GM19397 (cell line): ENCODE measurements around the gene TDRD3.
A peak's percentile ranks its signal among the peaks of the same experiment; 100 is the strongest.
"Not testable (repeated sequence)": the region's sequence is repeated elsewhere in the genome, so short reads cannot be mapped to it uniquely, and the experiment has no call there.

Experiments
- ATAC-seq: cut with Tn5 transposase; IDR thresholded peaks from one replicate; pipeline ENCODE4 v1.9.1; 2021; ENCODE audit warnings: mild to moderate bottlenecking, moderate library complexity; ENCODE audit not compliant: unreplicated experiment

The TDRD3 gene

GRCh38 chr13:60398379-60398891 is 1.4 kb downstream of the TDRD3 start:
- ATAC-seq, result no peak

- ATAC-seq, result no peak
These were observed 2.0 kb downstream of the TDRD3 start for GRCh38 chr13:60398907-60399589.

GRCh38 chr13:60402022-60402421 is 5.0 kb downstream of the TDRD3 start:
- no peak for ATAC-seq

- no peak for ATAC-seq
These were observed 10.1 kb downstream of the TDRD3 start for GRCh38 chr13:60407095-60407494.

- not testable (repeated sequence) for ATAC-seq
These were observed 10.8 kb downstream of the TDRD3 start for GRCh38 chr13:60407852-60408251.

- not testable (repeated sequence) for ATAC-seq
These were observed 12.7 kb downstream of the TDRD3 start for GRCh38 chr13:60409574-60410292.

GRCh38 chr13:60410299-60410698 is 13.3 kb downstream of the TDRD3 start:
- no peak for ATAC-seq

GRCh38 chr13:60411464-60411863 is 14.4 kb downstream of the TDRD3 start:
- ATAC-seq, result no peak

- ATAC-seq, result no peak
These were observed 15.0 kb downstream of the TDRD3 start for GRCh38 chr13:60411983-60412382.

- no peak for ATAC-seq
These were observed 16.0 kb downstream of the TDRD3 start for GRCh38 chr13:60412909-60413616.

- ATAC-seq, result no peak
These were observed 17.2 kb downstream of the TDRD3 start for GRCh38 chr13:60414177-60414576.

GRCh38 chr13:60417734-60418133 is 20.7 kb downstream of the TDRD3 start:
- ATAC-seq, result no peak

GRCh38 chr13:60418954-60419353 is 21.9 kb downstream of the TDRD3 start:
- no peak for ATAC-seq

- no peak for ATAC-seq
These were observed 28.3 kb downstream of the TDRD3 start for GRCh38 chr13:60425332-60425731.

- ATAC-seq, result no peak
These were observed 29.1 kb downstream of the TDRD3 start for GRCh38 chr13:60426075-60426474.

GRCh38 chr13:60427285-60427684 is 30.3 kb downstream of the TDRD3 start:
- ATAC-seq, result peak; percentile 53

GRCh38 chr13:60431108-60431700 is 34.2 kb downstream of the TDRD3 start:
- peak; percentile 55 for ATAC-seq

- ATAC-seq, result no peak
These were observed 36.5 kb downstream of the TDRD3 start for GRCh38 chr13:60433505-60433904.

GRCh38 chr13:60435762-60436374 is 38.8 kb downstream of the TDRD3 start:
- ATAC-seq, result no peak

GRCh38 chr13:60439201-60439600 is 42.2 kb downstream of the TDRD3 start:
- no peak for ATAC-seq

GRCh38 chr13:60441761-60442160 is 44.7 kb downstream of the TDRD3 start:
- ATAC-seq, result no peak
